ENCODE results near the gene ARL8B.

DNA sequence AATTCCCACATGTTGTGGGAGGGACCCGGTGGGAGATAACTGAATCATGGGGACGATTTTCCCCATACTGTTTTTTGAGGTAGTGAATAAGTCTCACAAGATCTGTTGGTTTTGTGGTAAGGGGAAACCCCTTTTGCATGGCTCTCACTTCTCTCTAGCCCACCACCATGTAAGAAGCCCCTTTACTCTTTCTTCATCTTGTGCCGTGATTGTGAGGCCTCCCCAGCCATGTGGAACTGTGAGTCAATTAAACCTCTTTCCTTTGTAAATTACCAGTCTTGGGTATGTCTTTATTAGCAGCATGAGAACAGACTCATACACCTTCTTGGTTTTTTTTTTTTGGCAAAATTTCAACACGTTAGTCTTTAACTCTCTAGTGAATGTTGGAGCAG, 18.1 kb downstream of the ARL8B start:
- TF ChIP-seq, protein P1, sequence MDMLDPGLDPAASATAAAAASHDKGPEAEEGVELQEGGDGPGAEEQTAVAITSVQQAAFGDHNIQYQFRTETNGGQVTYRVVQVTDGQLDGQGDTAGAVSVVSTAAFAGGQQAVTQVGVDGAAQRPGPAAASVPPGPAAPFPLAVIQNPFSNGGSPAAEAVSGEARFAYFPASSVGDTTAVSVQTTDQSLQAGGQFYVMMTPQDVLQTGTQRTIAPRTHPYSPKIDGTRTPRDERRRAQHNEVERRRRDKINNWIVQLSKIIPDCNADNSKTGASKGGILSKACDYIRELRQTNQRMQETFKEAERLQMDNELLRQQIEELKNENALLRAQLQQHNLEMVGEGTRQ (IDR thresholded peaks at IDR 0.05; ENCODE audit: borderline replicate concordance, low read depth, low read length), result no peak
- TF ChIP-seq CTCF (IDR thresholded peaks at IDR 0.05 in 2 of 3, conservative IDR thresholded peaks at IDR 0.05 in 1 of 3; ENCODE audit: control insufficient read depth in 2 of 3, extremely low read depth in 1 of 3, insufficient read depth in 1 of 3, low read depth in 3 of 3, low read length in 3 of 3) (no peak), RBBP5 (conservative IDR thresholded peaks at IDR 0.05) (no peak), SREBF2 (IDR thresholded peaks at IDR 0.05; ENCODE audit: low read length) (no peak), RAD21 (IDR thresholded peaks at IDR 0.05; ENCODE audit: insufficient read depth, low read depth, low read length) (no peak), YY1 (IDR thresholded peaks at IDR 0.05; ENCODE audit: low read depth, low read length) (0 out of 2 replicates have a peak, but pooled peaks have one; percentile 16), FOXM1 (IDR thresholded peaks at IDR 0.05; ENCODE audit: low read depth, low read length) (peak; percentile 71), CHD1 (IDR thresholded peaks at IDR 0.05; ENCODE audit: low read depth, low read length) (no peak), POLR2A (IDR thresholded peaks at IDR 0.05; ENCODE audit: low read depth, low read length) (no peak), EGR1 (IDR thresholded peaks at IDR 0.05; ENCODE audit: borderline replicate concordance in 1 of 2, low read depth in 2 of 2, low read length in 2 of 2) (no peak), CEBPB (IDR thresholded peaks at IDR 0.05; ENCODE audit: borderline replicate concordance in 1 of 2, low read depth in 2 of 2, low read length in 2 of 2) (0 out of 4 replicates have a peak, but pooled peaks of 1 of the 2 experiments have one; percentile 53)
- TF ChIP-seq, protein P2, sequence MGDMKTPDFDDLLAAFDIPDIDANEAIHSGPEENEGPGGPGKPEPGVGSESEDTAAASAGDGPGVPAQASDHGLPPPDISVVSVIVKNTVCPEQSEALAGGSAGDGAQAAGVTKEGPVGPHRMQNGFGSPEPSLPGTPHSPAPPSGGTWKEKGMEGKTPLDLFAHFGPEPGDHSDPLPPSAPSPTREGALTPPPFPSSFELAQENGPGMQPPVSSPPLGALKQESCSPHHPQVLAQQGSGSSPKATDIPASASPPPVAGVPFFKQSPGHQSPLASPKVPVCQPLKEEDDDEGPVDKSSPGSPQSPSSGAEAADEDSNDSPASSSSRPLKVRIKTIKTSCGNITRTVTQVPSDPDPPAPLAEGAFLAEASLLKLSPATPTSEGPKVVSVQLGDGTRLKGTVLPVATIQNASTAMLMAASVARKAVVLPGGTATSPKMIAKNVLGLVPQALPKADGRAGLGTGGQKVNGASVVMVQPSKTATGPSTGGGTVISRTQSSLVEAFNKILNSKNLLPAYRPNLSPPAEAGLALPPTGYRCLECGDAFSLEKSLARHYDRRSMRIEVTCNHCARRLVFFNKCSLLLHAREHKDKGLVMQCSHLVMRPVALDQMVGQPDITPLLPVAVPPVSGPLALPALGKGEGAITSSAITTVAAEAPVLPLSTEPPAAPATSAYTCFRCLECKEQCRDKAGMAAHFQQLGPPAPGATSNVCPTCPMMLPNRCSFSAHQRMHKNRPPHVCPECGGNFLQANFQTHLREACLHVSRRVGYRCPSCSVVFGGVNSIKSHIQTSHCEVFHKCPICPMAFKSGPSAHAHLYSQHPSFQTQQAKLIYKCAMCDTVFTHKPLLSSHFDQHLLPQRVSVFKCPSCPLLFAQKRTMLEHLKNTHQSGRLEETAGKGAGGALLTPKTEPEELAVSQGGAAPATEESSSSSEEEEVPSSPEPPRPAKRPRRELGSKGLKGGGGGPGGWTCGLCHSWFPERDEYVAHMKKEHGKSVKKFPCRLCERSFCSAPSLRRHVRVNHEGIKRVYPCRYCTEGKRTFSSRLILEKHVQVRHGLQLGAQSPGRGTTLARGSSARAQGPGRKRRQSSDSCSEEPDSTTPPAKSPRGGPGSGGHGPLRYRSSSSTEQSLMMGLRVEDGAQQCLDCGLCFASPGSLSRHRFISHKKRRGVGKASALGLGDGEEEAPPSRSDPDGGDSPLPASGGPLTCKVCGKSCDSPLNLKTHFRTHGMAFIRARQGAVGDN (IDR thresholded peaks at IDR 0.05), result no peak

Data from GM12878 (cell line).